A549 (cell line): Measurements from ENCODE around the gene CD7.

Source experiments
- CHD2 ChIP-seq: fragments of 150-350 bp; IDR thresholded peaks from 2 replicates; pipeline ENCODE4 v1.6.1; 2014; ENCODE audit warnings: low read length; ENCODE audit not compliant: partially characterized antibody
- CHD4 ChIP-seq: fragments of 200-600 bp; sonication (generic); IDR thresholded peaks from 2 replicates; pipeline ENCODE4 v1.6.1; 2016; ENCODE audit warnings: antibody characterized with exemption, mild to moderate bottlenecking, borderline replicate concordance
- CTCF ChIP-seq: fragments of >200 bp; sonication (Bioruptor Twin); formaldehyde crosslinking; IDR thresholded peaks from 3 replicates; pipeline ENCODE4 v1.5.1; 2016
- ELK1 ChIP-seq: fragments of 150-350 bp; IDR thresholded peaks from 2 replicates; pipeline ENCODE4 v1.6.1; 2014; ENCODE audit warnings: low read depth, mild to moderate bottlenecking, low read length
- EP300 ChIP-seq, 2 experiments: fragments of >200 bp; sonication (Bioruptor Twin); formaldehyde crosslinking; IDR thresholded peaks; 2 replicates in 1 of 2; 3 replicates in 1 of 2; pipeline ENCODE4 v1.6.1; 2016 to 2017
- MAX ChIP-seq: IDR thresholded peaks from 2 replicates; pipeline ENCODE4 v1.6.1; 2012
- MYC ChIP-seq: IDR thresholded peaks from 2 replicates; pipeline ENCODE4 v1.6.1; 2012; ENCODE audit warnings: mild to moderate bottlenecking, inconsistent platforms, low read length, improper control_type of control experiment, borderline replicate concordance
- PHF8 ChIP-seq: fragments of 200-600 bp; sonication (generic); IDR thresholded peaks from 2 replicates; pipeline ENCODE4 v1.6.1; 2016; ENCODE audit warnings: low read depth, mild to moderate bottlenecking, antibody characterized with exemption, moderate library complexity, borderline replicate concordance
- POLR2A ChIP-seq: IDR thresholded peaks from 2 replicates; pipeline ENCODE4 v1.6.1; 2012; ENCODE audit warnings: mild to moderate bottlenecking, low read length
- RAD21 ChIP-seq, 2 experiments: fragments of >200 bp in 1 of 2; sonication (Bioruptor Twin) in 1 of 2; formaldehyde crosslinking in 1 of 2; IDR thresholded peaks in 1 of 2; conservative IDR thresholded peaks in 1 of 2; 2 replicates in 1 of 2; 3 replicates in 1 of 2; pipeline ENCODE4 v1.6.1; 2012 to 2018; ENCODE audit warnings: inconsistent platforms in 1 of 2
- RARB ChIP-seq: fragments of 250-450 bp; sonication (Bioruptor Pico); IDR thresholded peaks from 2 replicates; pipeline ENCODE4 v1.8.0; 2021; ENCODE audit warnings: mild to moderate bottlenecking, moderate library complexity
- REST ChIP-seq: fragments of 200-600 bp; sonication (generic); IDR thresholded peaks from 2 replicates; pipeline ENCODE4 v1.6.1; 2016; ENCODE audit warnings: antibody characterized with exemption, mild to moderate bottlenecking, moderate library complexity
- RFX5 ChIP-seq: fragments of 450-650 bp; IDR thresholded peaks from 2 replicates; pipeline ENCODE4 v1.7.1; 2014; ENCODE audit warnings: antibody characterized with exemption, mild to moderate bottlenecking, moderate library complexity
- RNF2 ChIP-seq: fragments of 200-600 bp; sonication (generic); IDR thresholded peaks from 2 replicates; pipeline ENCODE4 v1.6.1; 2016; ENCODE audit warnings: low read depth, mild to moderate bottlenecking, antibody characterized with exemption, moderate library complexity, borderline replicate concordance

GRCh38 chr17:82285141-82285540 lies 32.3 kb downstream of the CD7 start:
- TF ChIP-seq CHD4 (no peak), CTCF (no peak), RNF2 (no peak), RAD21 (conservative IDR thresholded peaks at IDR 0.05 in 1 of 2, IDR thresholded peaks at IDR 0.05 in 1 of 2) (no peak), ELK1 (no peak), PHF8 (no peak), POLR2A (no peak), CHD2 (no peak), RFX5 (no peak), MAX (no peak), MYC (no peak), REST (no peak), RARB (no peak), EP300 (IDR thresholded peaks at IDR 0.05) (no peak)
